COLO668 (cell line): ENCODE measurements around the gene PLEKHA6.

Source experiments
- DNase-seq: peaks from one replicate; lab custom pipeline; 2025; ENCODE audit not compliant: unreplicated experiment; lab: John Stamatoyannopoulos, UW

PLEKHA6 gene

DNA sequence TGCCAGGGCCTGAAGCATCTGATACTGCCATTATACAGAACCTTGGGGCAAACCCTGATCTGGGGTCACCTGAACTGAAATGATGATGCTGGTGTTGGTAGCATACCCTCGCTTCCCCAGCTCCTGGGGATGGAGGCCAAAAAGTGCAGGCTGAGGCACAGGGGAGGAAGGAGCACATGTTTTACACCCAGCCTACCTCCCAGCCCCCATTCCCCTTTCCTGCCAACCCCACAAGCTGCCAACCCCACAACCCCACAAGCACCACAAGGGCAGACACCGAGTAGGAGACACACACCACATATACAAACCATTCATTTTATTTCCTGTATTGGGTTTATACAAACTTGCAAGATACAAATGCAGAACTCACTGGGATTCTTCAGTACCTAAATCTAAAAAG lies 141.2 kb downstream of the PLEKHA6 start:
- no peak for DNase-seq

DNA sequence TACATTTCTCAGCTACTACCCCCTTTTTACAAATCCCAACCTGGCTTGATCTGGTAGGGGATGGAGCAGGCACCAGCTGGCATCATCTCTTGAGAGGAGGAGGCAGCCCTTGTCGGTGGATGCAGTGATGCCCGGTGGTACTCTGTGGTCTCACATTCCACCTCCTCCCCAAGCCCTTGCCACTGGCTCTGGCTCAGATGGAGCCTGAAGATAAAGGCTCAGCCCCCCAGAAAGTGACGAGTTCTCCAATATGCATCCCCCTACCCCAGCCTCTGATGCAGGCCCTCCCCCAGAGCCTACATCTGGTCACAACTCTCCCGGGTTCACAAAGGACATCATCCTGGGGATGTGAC lies 142.1 kb downstream of the PLEKHA6 start:
- DNase-seq = no peak

DNA sequence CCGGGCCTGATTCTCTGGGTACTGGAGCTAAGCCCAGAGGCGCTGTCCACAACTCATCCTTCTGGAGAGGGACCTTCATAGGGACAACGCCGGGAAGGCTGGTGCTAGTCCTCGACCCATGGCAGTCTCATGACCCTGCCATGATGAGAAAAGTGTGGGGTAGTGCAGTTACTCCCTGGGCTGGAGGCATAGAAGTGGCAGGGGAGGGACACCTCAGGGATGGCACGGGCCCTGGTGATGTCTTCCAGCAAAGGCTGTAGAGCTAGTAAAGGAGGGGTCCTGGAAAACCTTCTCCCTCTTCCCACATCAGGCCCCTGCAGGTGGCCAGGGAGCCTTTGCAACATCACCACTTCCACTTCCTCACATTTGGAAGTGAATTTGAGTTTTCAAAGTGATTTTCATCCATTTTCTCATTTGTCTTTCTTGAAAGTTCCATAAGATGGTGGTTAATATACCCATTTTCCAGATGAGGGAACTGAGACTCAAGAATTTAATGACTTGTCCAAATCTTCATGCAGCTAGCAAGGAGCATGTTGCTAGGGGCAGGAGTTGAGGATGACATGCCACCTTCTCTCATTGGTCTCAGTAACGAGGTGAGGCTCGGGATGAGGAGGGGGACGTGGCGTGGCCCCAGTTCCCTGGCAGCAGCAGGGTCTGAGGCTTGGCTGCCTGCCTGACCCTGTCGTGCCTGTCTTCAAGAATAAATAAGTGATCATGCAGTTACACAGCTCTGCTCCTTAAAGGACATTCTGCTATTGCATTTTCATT lies 142.7 kb downstream of the PLEKHA6 start:
- DNase-seq = no peak

DNA sequence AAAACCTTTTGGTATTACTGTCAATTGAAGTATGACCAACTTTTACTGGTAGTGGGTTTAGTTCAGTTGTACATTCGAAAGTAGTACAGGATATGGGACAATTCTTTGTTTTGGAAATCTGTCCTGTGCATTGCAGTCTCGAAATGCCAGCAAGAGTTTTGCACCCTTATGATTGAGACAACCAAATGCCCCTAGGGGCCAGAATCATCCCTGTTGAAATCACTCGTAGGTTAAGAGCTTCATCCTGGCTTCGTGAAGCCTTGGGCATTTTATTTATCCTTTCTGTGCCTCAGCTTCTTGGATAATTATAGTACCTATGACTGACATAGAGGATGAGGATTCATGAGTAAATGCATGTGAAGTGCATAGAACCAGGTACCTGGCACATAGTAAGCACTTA lies 143.5 kb downstream of the PLEKHA6 start:
- no peak for DNase-seq

DNA sequence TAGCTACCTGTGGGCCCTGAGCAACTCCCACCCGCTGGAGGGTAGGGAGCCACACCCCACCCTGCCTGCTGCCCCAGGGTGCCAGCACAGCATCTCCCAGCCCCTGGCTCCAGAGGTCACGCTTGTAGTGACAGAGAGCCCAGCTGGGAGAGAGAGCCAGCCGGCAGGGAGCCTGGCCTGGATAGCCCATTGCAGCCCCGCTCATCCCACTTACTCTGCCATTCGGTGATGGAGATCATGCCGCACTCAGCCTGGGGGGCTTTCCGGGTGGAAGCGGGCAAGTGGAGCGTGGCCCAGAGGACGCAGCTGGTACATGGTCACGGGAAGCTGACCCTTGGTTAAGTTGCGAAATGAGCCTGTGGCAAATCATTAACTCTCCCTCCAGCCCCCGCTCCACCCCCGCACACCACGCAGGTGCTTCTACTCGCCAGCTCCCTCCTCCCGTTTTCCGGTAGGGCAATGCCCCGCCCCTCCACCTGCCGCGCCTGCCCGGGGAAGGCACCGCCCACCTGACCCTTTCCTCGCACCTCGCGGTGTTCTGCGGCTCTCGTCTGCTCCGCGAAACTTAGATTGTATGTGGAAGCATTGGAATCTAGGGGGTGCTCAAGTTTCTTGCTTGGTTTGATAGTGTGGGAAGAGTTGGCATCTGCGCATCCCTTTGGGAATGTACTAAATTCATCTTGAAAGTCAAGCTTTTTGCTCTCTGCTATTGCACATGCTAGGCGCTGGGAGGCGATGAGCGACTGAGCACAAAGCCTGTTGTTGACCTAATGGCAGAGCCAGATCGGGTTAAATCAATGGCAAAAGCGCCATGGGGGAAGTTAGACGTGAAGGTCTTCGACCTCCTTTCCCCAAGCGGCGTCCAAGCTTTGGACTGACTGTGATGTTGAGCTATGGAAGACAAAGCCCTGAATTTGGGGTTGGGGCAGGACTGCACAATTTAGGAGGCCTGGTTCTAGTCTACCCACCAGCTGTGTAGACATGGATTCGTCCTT lies 145.8 kb downstream of the PLEKHA6 start, which contains the start of gene GOLT1A:
GOLT1A (minus strand) TSS at position 321 of the 995 bp plus-strand sequence; CDS start at position 239, 82 bp downstream.
- peak; percentile 97 for DNase-seq

DNA sequence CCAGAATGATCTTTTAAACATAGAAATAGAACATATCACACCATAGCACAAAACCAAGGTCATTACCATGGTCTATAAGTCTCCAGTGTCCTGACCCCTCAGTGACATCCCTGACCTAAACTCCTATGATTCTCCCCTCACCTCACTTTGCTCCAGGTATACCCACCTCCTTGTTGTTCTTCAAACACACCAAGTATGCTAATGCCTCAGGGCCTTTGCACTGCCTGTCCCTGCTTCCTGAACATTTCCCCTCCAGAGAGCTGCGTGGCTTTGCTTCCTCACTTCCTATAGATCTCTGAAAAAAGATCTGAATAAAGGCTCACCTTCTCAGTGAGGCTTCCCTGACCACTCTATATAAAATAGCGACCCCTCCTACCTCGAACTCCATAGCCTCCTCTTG lies 147.0 kb downstream of the PLEKHA6 start:
- no peak for DNase-seq

DNA sequence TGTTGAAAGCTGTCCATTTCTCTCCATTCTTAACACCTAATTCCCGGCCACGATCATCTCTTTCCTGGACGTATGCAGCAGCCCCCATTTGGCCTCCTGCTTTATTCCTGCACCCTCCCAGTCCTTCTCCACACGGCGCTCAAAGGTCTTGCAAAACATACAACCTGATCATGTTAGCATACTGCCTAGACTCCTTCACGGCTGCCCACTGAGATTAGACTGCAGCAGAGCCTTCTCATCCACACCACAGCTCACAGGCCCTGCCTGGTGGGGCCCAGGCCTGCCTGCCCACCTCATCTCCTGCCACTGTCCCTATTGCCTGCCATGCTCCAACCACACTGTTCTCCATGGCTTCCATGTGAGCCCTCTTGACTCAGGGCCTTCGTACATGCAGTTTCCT lies 148.7 kb downstream of the PLEKHA6 start:
- DNase-seq = no peak

DNA sequence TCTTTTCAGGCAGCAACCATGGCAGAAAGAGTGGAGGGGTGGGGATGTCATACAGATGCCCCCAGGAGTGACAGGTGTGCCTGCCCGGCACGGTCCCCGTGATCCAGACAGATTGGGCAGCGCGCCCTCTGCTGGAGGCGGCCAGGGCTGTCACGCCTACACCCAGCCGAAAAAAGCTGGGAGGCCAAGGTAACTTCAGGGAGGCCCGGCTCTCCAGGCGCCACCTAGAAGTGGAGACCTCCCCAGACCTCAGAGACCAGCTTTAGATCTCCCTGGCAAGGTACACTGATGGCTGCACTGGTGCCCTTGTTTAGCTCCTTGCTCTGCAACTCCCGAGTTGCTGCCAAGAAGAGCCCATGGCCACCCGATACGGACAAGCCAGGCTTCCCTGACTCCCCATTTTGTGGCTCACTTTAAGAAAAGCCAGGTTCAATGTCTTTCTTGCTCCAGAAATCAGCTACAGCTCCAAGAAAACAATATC lies 152.6 kb downstream of the PLEKHA6 start:
- DNase-seq = peak; percentile 74

DNA sequence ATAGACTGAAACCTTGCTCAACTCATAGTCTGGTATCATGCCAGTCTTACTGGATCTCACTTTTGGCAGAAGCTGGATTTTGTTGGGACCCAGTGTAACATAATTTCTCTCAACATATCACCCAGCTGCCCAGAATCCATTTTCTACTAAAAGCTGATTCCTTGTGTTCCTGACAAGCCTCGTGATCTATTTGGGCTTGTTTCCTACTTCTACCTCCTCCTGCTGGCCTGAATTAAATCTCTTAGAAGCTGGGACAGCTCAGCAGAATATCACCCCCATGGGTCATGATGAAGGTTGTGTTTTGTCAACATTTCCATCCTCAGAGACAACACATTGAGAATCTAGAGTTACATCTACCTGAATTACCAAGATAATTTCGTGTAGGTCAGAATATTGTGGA lies 153.6 kb downstream of the PLEKHA6 start:
- no peak for DNase-seq

DNA sequence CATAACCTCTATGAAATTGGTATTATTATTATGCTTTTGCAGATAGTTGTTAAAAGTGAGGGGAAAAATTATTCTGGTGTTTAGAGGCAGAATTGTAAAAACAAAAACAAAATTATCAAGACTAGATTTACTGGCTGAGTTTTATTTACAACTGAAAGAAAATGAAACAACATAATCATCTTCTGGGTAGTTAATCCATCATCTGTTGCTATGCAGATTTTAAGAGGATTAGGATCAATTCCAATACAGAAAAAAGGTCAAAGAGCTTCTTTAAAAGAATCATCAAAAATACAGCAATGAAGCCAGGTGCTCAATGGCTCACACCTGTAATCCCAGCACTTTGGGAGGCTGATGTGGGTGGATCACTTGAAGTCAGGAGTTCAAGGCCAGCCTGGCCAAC lies 154.2 kb downstream of the PLEKHA6 start:
- DNase-seq = no peak

DNA sequence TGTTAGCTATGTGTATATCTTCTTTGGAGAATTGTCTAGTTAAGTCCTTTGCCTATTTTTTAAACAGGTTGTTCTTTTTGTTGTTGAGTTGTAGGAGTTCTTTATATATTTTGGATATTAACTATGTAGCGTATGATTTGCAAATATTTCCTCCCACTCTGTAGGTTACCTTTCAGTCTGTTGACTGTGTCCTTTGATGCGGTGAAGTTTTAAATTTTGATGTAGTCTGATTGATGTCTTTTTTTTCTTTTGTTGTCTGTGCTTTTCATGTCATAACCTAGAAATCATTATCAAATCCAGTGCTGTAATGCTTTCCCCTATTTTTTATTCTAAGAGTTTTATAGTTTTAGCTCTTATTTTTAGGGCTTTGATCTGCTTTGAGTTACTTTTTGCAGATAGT lies 154.8 kb downstream of the PLEKHA6 start:
- no peak for DNase-seq

DNA sequence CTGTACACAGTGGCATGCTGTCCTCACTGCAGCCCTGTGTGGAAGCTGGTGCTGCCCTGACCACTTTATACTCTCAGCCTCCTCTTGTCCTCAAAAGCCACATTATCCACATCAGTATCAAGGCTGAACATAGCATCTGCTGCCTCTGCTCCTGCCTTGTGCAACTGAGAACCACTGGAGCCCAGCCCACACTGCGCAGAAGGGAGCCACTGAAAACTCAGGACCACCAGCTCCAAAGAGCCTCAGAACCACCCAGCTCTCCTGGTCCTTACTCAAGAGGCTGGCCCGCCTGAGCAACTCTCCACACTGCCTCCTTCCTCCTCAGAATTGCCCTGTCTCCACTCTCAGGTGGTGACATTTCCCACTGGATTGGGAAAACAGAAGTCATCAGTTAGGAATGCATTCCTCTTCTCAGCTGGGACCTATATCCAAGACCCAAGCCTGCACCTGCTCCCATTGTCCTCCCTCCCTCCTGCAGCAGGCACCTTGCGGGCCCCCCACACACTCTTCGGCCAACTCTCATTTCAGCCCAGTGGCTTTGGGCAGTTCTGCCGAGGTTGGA lies 156.4 kb downstream of the PLEKHA6 start:
- DNase-seq = no peak

DNA sequence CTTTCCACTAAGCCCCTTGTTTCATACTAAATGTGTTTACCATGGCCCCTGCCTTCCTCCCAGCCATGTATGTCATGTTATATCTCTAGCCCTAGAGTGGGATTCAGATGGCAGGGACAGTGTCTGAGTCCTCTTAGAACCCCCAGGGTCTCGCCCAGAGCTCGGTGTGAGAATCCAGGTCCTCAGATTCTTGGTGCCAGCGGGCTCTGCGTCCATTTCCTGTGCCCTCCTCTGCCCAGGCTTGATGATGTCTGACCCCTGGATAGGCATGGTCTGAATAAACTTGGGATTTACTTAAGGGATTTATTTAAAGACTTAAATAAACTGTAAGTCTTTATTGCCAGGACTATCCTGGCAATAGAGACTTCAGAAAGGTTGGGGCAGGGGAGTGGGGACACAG lies 157.2 kb downstream of the PLEKHA6 start:
- no peak for DNase-seq

DNA sequence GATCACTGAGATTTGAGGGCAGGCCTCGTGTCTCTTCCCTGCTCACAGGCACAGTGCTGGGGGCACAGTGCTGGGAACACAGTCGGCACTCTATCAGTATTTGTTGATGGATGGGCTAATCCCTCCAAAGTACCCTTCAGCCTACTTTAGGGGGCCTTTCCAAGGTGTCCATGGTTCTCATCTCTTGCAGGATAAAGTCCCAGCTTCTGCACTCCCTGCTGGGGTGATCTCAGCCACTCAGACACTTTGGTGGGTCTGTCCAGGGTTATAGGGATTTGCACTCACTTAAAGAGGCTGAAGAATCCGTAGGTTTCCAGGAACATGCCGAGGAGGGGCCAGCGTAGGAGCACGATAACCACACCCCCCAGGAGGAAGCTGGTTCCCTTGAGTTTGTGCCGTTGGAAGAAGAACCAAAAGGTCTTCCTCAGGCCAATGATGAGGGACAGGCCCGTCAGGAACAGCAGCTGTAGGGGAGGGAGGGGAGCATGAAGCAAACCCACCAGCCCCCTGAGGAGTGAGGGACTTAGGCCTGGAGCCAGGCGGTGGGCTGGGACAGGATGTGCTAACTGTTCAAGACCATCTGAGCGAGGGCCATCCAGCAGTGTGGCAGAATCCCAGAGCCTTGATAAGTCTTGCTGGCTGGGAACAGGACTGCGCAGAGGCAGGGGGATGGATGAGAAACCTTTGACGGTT lies 158.2 kb downstream of the PLEKHA6 start:
- no peak for DNase-seq

DNA sequence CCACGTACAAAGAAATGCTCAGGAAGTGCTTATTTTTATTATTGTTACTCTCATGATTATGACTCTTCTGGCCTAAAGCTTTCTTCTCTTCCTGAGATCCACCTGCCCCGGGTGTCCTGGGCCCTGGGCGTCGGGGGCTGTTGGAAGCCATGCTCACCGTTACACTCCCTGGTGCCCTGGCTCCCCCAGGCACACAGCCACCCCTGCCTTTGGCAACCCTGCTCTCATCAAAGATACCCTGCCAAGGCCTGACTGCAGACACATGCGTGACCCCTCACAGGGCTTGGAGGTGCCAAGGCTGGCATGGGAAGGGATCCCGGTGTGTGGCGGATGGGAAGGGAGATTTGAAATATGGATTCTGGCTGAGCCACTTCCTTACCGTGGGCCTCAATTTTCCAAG lies 160.2 kb downstream of the PLEKHA6 start:
- no peak for DNase-seq

DNA sequence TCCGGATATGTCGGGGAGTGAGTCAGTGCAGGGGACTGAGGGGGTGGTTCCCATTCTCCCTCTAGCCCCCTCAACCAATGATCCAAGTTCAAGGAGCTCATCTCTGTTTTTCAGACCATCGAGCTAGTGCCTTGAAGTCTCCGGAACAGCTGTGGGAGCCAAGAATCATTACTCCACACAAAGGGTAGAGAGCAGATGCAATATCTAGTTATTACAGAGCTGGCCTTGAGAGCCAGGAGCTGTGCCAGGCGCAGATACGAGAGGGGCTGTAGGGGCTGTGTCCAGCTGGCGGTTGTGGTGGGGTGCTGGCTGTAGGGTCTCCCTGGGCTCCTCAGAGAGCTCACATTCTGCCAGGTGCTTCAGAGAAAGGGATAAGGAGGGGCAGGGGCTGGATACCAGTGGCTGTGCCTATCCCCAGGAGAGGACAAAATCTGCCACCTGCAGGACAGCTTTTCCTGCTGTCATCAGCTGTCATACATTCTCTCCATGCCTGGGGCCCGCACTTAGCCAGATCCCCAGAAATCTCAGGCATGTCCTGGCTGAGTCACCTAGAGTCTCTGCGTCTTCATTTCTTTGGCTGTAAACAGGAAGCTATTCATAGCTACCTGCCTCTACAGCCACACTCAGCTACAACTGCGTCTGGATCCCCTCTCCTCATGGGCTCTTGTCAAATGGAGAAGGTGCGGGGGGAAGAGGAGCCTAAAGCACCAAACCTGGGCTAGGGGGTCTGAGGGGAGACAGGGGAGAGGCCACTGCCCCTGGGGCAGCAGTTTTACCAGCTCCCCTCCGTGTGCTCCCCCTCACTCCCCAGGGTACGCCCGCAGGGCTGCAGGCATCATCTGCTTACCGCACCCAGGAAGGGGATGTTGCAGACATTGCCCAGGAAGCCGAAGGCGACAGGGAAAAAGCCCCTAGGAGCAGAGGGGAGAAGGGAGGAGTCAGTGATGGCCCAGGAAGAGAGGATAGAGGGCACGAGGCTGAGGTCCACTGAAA lies 161.1 kb downstream of the PLEKHA6 start:
- DNase-seq = no peak

DNA sequence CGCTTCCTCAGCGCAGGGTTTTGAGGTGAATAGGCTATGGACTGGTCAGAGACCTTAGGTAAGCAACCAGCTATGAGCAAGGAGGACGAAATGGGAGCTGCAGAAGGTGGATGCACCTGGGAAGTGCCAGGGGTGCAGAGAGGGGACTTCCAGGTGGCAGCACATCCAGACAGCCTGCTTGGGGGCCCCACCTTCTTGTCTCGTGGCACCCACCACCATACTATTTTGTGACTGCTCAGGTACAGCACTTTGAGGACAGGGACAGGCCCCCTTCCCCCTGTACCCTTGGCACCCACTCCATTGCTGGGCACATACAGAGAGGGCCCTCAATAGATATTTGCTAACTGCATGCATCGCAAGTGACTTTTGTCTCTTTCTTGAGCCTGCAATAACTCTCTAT lies 162.7 kb downstream of the PLEKHA6 start:
- DNase-seq = no peak

DNA sequence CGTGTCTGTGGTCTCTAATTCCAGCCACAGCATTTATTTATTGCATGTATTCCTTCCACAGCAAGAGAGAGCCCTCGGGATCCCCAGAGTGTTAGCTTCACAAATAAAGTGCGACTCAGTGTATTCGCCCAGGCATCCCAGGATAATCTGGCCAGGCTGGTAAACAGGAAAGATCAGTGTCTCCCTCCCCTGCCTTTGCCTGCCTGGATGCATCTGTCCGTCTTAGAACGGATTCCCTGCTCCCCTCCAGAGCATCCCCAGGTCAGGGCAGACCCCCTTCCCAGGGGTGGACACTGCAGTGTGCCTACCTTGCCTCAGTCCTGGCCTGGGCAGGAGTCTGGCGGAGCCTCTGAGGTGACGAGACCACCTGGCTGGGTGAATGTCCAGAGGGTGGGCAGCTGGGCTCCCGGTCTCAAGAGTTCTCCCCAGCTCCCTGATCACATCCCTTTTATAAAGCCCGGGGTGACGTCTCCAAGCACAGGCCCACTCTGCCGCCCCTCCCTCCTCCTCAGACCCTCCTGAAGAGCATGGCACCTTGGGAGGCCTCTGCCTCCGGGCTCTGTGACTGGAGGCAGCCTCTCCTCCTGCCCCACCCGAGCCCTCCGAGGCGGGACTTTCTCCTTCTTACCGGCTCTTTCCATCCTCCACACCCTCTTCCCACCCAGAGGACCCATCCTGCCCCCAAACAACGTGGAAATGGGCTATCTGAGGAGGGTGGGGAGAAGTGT lies 163.5 kb downstream of the PLEKHA6 start, which contains the start of gene KISS1:
KISS1 (minus strand) TSS at position 424 of the 728 bp plus-strand sequence. CDS start 3,615 bp downstream, outside the sequence.
- no peak for DNase-seq

DNA sequence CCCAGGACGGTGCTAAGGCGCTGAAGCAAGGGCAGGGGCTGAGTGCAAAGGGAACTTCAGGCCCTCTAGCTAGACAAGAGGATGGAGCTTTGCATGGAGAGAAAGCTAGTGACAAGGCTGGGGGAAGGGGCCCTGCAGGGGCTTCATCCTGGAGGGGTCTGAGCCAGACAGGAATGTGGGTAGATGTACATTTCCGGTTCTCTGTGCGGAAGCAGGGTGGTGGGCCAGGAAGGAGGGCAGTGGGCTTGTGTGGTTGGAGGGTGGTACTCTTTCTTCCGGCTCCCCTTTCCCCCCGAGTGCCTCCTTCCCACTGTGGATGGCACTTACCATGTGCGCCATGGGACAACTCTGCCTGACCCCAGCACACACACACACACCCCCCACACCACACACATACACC lies 165.0 kb downstream of the PLEKHA6 start:
- no peak for DNase-seq
